HS-27A (cell line): ENCODE results near the gene INHA.

Source experiments
- DNase-seq: peaks from one replicate; pipeline ENCODE4 v3.0.0-alpha.2; 2012; ENCODE audit warnings: low read depth, missing footprints

INHA gene

GRCh38 chr2:219611866-219612576 is 39.9 kb downstream of the INHA start:
- no peak for DNase-seq

- DNase-seq = no peak
These were observed 40.6 kb downstream of the INHA start for GRCh38 chr2:219612577-219613286.

GRCh38 chr2:219613461-219614070 is 41.5 kb downstream of the INHA start:
- no peak for DNase-seq

- DNase-seq = no peak
These were observed 42.2 kb downstream of the INHA start for GRCh38 chr2:219614076-219614860.

GRCh38 chr2:219615036-219615435 is 42.9 kb downstream of the INHA start:
- no peak for DNase-seq

GRCh38 chr2:219615894-219616293 is 43.8 kb downstream of the INHA start:
- DNase-seq = no peak

- no peak for DNase-seq
These were observed 44.4 kb downstream of the INHA start for GRCh38 chr2:219616550-219616949.

GRCh38 chr2:219618733-219619122 is 46.6 kb downstream of the INHA start:
- DNase-seq = no peak

GRCh38 chr2:219619235-219619634 is 47.1 kb downstream of the INHA start:
- DNase-seq = no peak

GRCh38 chr2:219620546-219620945 is 48.4 kb downstream of the INHA start:
- DNase-seq = no peak

GRCh38 chr2:219621935-219622334 is 49.8 kb downstream of the INHA start:
- DNase-seq = no peak

GRCh38 chr2:219622472-219622871 is 50.4 kb downstream of the INHA start:
- DNase-seq = no peak

- no peak for DNase-seq
These were observed 52.5 kb downstream of the INHA start for GRCh38 chr2:219624565-219624964.

GRCh38 chr2:219625179-219625578 is 53.1 kb downstream of the INHA start:
- DNase-seq = no peak
